Measurements from ENCODE around the gene NHSL1.

NHSL1 gene

DNA sequence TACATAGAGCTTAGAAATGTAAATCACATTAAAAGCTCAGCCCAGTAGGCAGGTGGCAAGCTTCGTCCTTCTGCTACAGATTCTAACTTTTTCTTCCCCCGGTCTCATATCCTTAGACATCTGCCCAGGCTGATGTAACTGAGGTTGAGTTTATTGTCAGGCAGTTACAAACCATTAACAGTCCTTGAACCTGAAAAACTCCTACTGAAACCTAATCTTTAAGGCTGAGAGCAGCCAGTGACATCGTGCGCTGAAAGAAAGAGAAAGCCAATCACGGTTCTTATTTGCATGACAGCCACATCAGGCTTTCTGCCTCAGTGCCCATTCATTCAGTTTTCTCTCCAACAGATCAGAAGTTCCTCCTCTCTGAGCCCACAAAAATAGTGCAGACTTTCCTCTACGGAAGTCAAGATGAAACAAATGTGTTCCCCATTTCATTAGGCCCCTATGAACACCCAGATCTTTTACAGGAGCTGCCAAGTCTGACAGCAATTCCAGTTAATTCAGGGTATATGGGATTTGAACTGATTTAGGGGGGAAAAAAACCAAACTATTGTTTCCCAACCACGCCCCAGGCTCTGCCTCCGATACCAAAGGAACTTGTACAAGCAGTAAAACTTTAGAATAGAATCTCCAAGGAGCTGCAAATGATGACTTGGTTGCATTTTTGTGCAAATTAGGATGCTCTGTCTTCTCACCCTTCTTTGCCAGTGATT lies at the start of gene NHSL1:
TSS of gene NHSL1 (minus strand) at position 192 of the 716 bp plus-strand sequence. CDS start 204 bp downstream, outside the sequence.
- TF ChIP-seq, protein P1, sequence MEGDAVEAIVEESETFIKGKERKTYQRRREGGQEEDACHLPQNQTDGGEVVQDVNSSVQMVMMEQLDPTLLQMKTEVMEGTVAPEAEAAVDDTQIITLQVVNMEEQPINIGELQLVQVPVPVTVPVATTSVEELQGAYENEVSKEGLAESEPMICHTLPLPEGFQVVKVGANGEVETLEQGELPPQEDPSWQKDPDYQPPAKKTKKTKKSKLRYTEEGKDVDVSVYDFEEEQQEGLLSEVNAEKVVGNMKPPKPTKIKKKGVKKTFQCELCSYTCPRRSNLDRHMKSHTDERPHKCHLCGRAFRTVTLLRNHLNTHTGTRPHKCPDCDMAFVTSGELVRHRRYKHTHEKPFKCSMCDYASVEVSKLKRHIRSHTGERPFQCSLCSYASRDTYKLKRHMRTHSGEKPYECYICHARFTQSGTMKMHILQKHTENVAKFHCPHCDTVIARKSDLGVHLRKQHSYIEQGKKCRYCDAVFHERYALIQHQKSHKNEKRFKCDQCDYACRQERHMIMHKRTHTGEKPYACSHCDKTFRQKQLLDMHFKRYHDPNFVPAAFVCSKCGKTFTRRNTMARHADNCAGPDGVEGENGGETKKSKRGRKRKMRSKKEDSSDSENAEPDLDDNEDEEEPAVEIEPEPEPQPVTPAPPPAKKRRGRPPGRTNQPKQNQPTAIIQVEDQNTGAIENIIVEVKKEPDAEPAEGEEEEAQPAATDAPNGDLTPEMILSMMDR (IDR thresholded peaks at IDR 0.05; ENCODE audit: borderline replicate concordance, insufficient read depth, low read depth, low read length) = no peak
- H3K4me3 ChIP-seq (ENCODE audit: low read depth, low read length) = no peak within 1 kb of the TSS

GRCh38 chr6:138546733-138547185 lies 47.5 kb upstream of the NHSL1 start:
- TF ChIP-seq, protein P1 (IDR thresholded peaks at IDR 0.05; ENCODE audit: borderline replicate concordance, insufficient read depth, low read depth, low read length) = no peak
- H3K4me3 ChIP-seq (ENCODE audit: low read depth, low read length) = no peak overlapping the region

DNA sequence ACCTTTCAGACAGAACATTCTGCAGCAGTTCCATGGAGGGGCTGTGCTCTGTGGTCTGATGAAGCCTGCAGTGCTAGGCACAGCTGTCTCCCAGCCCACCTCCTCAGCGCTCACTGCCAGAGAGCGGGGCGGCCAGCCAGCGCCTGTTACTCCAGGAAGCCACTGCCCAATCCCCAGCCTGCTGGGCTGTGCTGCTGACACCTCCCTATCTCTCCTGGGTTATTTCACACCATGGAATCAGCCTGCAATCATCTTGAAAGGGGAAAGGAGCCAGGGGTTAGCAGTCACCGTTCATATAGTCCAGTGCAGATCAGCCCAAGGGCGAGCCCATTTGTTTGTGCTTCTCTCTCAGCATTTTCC lies 46.3 kb upstream of the NHSL1 start:
- H3K4me3 ChIP-seq (ENCODE audit: low read depth, low read length) = no peak overlapping the region
- TF ChIP-seq, protein P1 (IDR thresholded peaks at IDR 0.05; ENCODE audit: borderline replicate concordance, insufficient read depth, low read depth, low read length) = no peak

DNA sequence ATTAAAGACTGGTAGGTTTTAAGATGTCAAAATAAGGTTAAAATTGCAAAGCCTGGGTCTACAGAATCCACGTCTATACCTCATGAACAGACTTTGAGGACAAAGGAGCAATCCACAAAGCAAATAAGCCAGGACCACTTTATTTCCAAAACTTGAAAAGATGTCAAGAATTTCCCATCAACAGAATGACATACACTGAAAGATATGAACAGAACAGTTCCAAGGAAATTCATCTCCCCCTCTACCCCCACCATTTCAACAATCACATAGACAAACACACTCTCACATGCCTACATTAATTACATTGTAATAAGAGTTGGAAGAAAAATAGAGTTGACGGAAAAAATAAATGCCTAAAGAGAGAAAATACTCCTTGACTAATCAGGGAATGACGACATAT lies 45.2 kb upstream of the NHSL1 start:
- no peak overlapping the region for H3K4me3 ChIP-seq (ENCODE audit: low read depth, low read length)
- TF ChIP-seq, protein P1 (IDR thresholded peaks at IDR 0.05; ENCODE audit: borderline replicate concordance, insufficient read depth, low read depth, low read length) = no peak

GRCh38 chr6:138543657-138544056 lies 44.4 kb upstream of the NHSL1 start:
- H3K4me3 ChIP-seq (ENCODE audit: low read depth, low read length) = no peak overlapping the region
- TF ChIP-seq, protein P1 (IDR thresholded peaks at IDR 0.05; ENCODE audit: borderline replicate concordance, insufficient read depth, low read depth, low read length) = no peak

GRCh38 chr6:138541823-138542481 lies 42.7 kb upstream of the NHSL1 start:
- H3K4me3 ChIP-seq (ENCODE audit: low read depth, low read length) = no peak overlapping the region

More at GRCh38 chr6:138541823-138542481, 42.7 kb upstream of the NHSL1 start:
- TF ChIP-seq, protein P1 (IDR thresholded peaks at IDR 0.05; ENCODE audit: borderline replicate concordance, insufficient read depth, low read depth, low read length) = no peak
